ENCODE results near the gene SPTBN5.

DNA sequence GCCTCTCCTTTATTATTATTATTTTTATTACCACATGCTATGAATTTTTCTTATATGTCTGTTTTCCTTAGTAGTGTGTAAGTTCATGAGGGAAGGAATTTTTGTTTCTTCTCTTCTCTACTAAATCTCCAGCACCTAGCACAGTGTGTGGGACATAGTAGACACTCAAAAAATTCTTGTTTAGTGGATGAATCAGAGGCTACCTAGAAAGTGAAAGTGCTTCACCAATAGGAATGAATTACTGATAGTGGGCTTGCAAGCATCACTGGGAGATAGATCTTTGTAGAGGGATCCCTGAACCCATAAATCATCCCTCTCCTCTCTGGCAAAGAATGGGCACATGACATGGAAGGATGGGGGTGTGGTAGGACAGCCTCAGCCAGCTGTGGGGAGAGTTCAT lies 8.5 kb downstream of the SPTBN5 start:
- TF ChIP-seq POLR2A (IDR thresholded peaks at IDR 0.05; ENCODE audit: low read depth) (no peak), EP300 (IDR thresholded peaks at IDR 0.05) (no peak)

Measured in esophagus muscularis mucosa (tissue), 2 donors.